ENCODE measurements around the gene IDH3G. TPM values are rescaled to one million over a fixed set of nuclear protein-coding genes. Genes with fewer than 3 reads are reported as not detected.

Gene IDH3G
- total and polyA plus RNA-seq, 2 donors, result 21.0 to 67.4 TPM

DNA sequence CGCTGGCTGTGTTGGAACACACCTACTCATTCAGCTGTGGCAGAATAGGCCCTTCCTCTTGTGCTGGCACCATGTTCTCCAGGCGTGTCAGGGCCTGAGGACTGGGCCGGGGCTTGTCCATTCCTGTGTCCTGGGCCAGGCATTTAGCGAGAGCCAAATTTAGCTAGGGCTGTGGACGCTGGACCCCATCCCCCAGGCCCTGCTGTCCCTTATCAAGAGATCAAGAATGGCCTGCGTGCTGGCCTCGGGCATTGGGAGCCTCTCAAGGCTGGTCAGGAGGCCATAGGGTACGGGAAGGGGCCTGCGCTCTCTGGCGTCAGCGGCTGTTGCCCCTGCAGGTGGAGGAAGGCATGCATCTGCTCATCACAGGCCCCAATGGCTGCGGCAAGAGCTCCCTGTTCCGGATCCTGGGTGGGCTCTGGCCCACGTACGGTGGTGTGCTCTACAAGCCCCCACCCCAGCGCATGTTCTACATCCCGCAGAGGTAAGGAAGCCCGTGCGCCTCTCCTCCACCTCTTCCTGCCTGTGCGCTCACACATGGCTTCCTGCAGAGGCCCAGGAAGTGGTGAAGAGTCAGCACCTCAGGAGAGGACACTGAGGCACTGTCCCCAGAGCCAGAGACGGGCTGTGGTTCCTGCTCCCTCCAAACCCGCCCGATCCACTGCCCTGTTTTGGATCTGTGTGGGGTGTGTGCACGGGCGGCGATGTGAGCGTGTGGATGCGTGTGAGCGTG is 54.3 kb downstream of the IDH3G start:
- no peaks in the 10 kb centered on the region for H3K36me3 ChIP-seq (ENCODE audit: insufficient read depth)
- H3K4me1 ChIP-seq (ENCODE audit: insufficient read depth), result no peaks in the 10 kb centered on the region
- no peak overlapping the region for H3K27ac ChIP-seq (ENCODE audit: low read depth)
- DNase-seq (ENCODE audit: extremely low spot score), result no peak
- no peak overlapping the region for H3K4me3 ChIP-seq (ENCODE audit: low read depth, low read length)
- WGBS, result 81% methylated on average over 29 of the region's 29 CpGs

DNA sequence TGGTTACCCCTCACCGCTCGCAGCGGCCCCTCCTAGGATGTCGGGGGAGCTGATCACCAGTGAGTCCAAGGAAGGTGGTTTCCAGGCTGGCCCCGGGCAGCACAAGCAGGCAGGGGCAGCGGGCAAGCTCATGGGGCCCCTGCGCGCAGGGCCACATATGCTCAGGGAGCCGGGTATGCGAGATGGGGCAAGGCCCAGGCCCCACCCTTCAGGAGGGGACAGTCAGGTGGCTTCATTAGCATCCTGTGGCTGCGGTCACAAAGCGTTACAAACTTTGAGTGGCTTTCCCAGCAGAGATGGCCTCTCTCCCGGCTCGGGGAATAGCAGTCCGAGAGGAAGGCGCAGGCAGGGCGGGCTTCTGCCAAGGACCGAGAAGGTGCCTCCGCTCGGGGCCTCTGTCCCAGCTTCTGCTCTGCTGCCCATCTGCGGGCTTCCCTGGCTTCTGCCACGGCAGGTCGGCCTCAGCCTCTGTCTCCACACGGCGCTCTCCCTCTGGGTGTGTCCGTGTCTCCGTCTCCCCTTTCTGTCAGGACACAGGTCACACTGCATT is 56.0 kb downstream of the IDH3G start:
- DNase-seq (ENCODE audit: extremely low spot score), result no peak
- Histone ChIP-seq H3K36me3 (ENCODE audit: insufficient read depth) (no peaks in the 10 kb centered on the region), H3K4me3 (ENCODE audit: low read depth, low read length) (no peak overlapping the region), H3K4me1 (ENCODE audit: insufficient read depth) (no peaks in the 10 kb centered on the region), H3K27ac (ENCODE audit: low read depth) (no peak overlapping the region)
- WGBS, result 91% methylated on average over 26 of the region's 27 CpGs

DNA sequence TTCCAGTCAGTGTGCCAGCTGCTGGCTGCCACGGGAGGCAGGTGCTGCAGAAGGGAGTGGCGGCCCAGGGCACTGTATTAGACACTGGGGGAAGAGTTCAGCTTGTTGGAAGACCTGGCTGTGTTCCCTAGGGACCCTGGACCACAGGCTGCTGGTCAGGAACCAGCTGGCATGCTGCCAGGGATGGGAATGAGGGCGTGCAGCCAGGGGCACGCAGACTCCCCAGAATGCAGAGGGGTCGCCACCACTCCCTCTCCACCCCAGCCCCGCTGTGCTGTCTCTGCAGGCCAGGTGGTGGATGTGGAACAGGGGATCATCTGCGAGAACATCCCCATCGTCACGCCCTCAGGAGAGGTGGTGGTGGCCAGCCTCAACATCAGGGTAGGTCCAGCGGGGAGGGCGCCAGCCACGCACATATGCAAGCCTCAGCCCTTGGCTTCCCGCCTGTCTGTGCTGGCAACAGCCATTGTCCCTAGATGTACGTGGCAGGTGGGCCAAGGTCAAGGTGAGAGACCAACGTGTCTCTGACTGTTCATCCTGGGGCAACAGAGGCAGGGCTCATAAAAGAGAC is 57.2 kb downstream of the IDH3G start:
- DNase-seq (ENCODE audit: extremely low spot score), result no peak
- 78% methylated on average over 15 of the region's 15 CpGs for WGBS
- Histone ChIP-seq H3K4me1 (ENCODE audit: insufficient read depth) (no peaks in the 10 kb centered on the region), H3K36me3 (ENCODE audit: insufficient read depth) (no peaks in the 10 kb centered on the region), H3K27ac (ENCODE audit: low read depth) (no peak overlapping the region), H3K4me3 (ENCODE audit: low read depth, low read length) (no peak overlapping the region)

DNA sequence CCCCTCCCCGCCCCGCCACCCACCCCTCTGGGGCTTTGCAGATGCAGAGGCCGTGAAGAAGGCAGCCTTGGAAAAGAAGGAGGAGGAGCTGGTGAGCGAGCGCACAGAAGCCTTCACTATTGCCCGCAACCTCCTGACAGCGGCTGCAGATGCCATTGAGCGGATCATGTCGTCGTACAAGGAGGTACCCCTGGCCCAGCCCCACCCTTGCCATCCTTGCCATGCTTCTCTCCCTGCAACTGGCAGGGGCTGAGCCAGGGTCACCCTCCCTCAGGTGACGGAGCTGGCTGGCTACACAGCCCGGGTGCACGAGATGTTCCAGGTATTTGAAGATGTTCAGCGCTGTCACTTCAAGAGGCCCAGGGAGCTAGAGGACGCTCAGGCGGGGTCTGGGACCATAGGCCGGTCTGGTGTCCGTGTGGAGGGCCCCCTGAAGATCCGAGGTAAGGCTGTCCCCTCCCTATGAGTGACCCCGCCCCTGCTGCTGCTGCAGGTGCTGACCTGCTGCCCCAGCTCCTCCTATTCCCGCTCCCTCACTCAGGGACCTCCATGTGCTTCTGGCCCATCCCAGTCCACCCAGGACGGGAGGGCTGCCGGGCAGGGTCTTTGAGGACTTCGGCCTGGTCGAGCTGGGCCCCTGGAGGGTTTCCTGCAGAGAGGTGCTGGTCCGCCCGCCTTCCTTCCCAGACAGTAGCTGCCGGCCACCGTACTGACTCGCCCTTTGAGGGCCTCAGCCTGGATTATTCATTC is 57.9 kb downstream of the IDH3G start:
- H3K4me1 ChIP-seq (ENCODE audit: insufficient read depth), result no peaks in the 10 kb centered on the region
- DNase-seq (ENCODE audit: extremely low spot score), result no peak
- no peaks in the 10 kb centered on the region for H3K36me3 ChIP-seq (ENCODE audit: insufficient read depth)
- WGBS, result 85% methylated on average over 30 of the region's 30 CpGs
- H3K4me3 ChIP-seq (ENCODE audit: low read depth, low read length), result no peak overlapping the region
- H3K27ac ChIP-seq (ENCODE audit: low read depth), result no peak overlapping the region

Other genes with a start within 250 kb of the IDH3G start
- 11.8 TPM for gene CCNQ, start 195.2 kb downstream of the IDH3G start, total RNA-seq
- gene CCNQ, start 195.2 kb downstream of the IDH3G start, polyA plus RNA-seq, result 33.1 TPM
- gene DUSP9, start 147.2 kb downstream of the IDH3G start, total RNA-seq, result 0.63 TPM
- 1.2 TPM for gene DUSP9, start 147.2 kb downstream of the IDH3G start, polyA plus RNA-seq
- gene PNCK, start 120.6 kb downstream of the IDH3G start, total RNA-seq, result 10.3 TPM
- gene PNCK, start 120.6 kb downstream of the IDH3G start, polyA plus RNA-seq, result 73.7 TPM
- 10.0 TPM for gene SLC6A8, start 106.4 kb downstream of the IDH3G start, total RNA-seq
- 76.1 TPM for gene SLC6A8, start 106.4 kb downstream of the IDH3G start, polyA plus RNA-seq
- 68.6 TPM for gene BCAP31, start 70.0 kb downstream of the IDH3G start, total RNA-seq
- 239 TPM for gene BCAP31, start 70.0 kb downstream of the IDH3G start, polyA plus RNA-seq
- 5.2 TPM for gene ABCD1, start 69.5 kb downstream of the IDH3G start, total RNA-seq
- 19.0 TPM for gene ABCD1, start 69.5 kb downstream of the IDH3G start, polyA plus RNA-seq
- 5.9 TPM for gene PLXNB3, start 30.1 kb downstream of the IDH3G start, total RNA-seq
- 25.8 TPM for gene PLXNB3, start 30.1 kb downstream of the IDH3G start, polyA plus RNA-seq
- gene SRPK3, start 13.3 kb downstream of the IDH3G start, total RNA-seq, result 4.3 TPM
- 2.3 TPM for gene SRPK3, start 13.3 kb downstream of the IDH3G start, polyA plus RNA-seq
- gene SSR4, start 293 bp upstream of the IDH3G start, total RNA-seq, result 102 TPM
- gene SSR4, start 293 bp upstream of the IDH3G start, polyA plus RNA-seq, result 326 TPM
- 6.6 TPM for gene PDZD4, start 36.2 kb upstream of the IDH3G start, total RNA-seq
- 28.0 TPM for gene PDZD4, start 36.2 kb upstream of the IDH3G start, polyA plus RNA-seq
- gene L1CAM, start 91.8 kb upstream of the IDH3G start, total RNA-seq, result 5.6 TPM
- gene L1CAM, start 91.8 kb upstream of the IDH3G start, polyA plus RNA-seq, result 12.7 TPM
- gene AVPR2, start 110.3 kb upstream of the IDH3G start, total RNA-seq, result 0.53 TPM
- 7.7 TPM for gene AVPR2, start 110.3 kb upstream of the IDH3G start, polyA plus RNA-seq
- 11.6 TPM for gene ARHGAP4, start 131.9 kb upstream of the IDH3G start, total RNA-seq
- 28.4 TPM for gene ARHGAP4, start 131.9 kb upstream of the IDH3G start, polyA plus RNA-seq
- 24.7 TPM for gene NAA10, start 140.7 kb upstream of the IDH3G start, total RNA-seq
- 139 TPM for gene NAA10, start 140.7 kb upstream of the IDH3G start, polyA plus RNA-seq
- 4.4 TPM for gene RENBP, start 150.3 kb upstream of the IDH3G start, total RNA-seq
- gene RENBP, start 150.3 kb upstream of the IDH3G start, polyA plus RNA-seq, result 12.1 TPM
- gene HCFC1, start 177.4 kb upstream of the IDH3G start, total RNA-seq, result 15.4 TPM
- 35.2 TPM for gene HCFC1, start 177.4 kb upstream of the IDH3G start, polyA plus RNA-seq
- 2.3 TPM for gene TMEM187, start 178.4 kb upstream of the IDH3G start, total RNA-seq
- gene TMEM187, start 178.4 kb upstream of the IDH3G start, polyA plus RNA-seq, result 13.6 TPM
- gene IRAK1, start 225.5 kb upstream of the IDH3G start, total RNA-seq, result 9.5 TPM
- gene IRAK1, start 225.5 kb upstream of the IDH3G start, polyA plus RNA-seq, result 67.2 TPM